GM19035 (cell line): ENCODE data around the gene ZNF689.
"Not testable (repeated sequence)": the region's sequence is repeated elsewhere in the genome, so short reads cannot be mapped to it uniquely, and the experiment has no call there.

ENCODE experiments used
- ATAC-seq: cut with Tn5 transposase; IDR thresholded peaks from one replicate; pipeline ENCODE4 v1.9.1; 2021; ENCODE audit not compliant: unreplicated experiment

Gene ZNF689

GRCh38 chr16:30637139-30637538 lies 26.9 kb upstream of the ZNF689 start:
- not testable (repeated sequence) for ATAC-seq

GRCh38 chr16:30636599-30636998 lies 26.4 kb upstream of the ZNF689 start:
- ATAC-seq = no peak

GRCh38 chr16:30633526-30633925 lies 23.3 kb upstream of the ZNF689 start:
- no peak for ATAC-seq

- ATAC-seq = not testable (repeated sequence)
Observed at GRCh38 chr16:30632454-30632853, 22.3 kb upstream of the ZNF689 start.

GRCh38 chr16:30628628-30629540 lies 18.7 kb upstream of the ZNF689 start:
- no peak for ATAC-seq

GRCh38 chr16:30626236-30626635 lies 16.0 kb upstream of the ZNF689 start:
- no peak for ATAC-seq

GRCh38 chr16:30623536-30624283 lies 13.5 kb upstream of the ZNF689 start:
- ATAC-seq = no peak

- no peak for ATAC-seq
Observed at GRCh38 chr16:30622455-30623032, 12.4 kb upstream of the ZNF689 start.

- no peak for ATAC-seq
Observed at GRCh38 chr16:30621765-30622164, 11.6 kb upstream of the ZNF689 start.

- ATAC-seq = no peak
Observed at GRCh38 chr16:30620169-30620568, 10.0 kb upstream of the ZNF689 start.

GRCh38 chr16:30619638-30620037 lies 9.4 kb upstream of the ZNF689 start:
- no peak for ATAC-seq

- no peak for ATAC-seq
Observed at GRCh38 chr16:30619202-30619601, 9.0 kb upstream of the ZNF689 start.

GRCh38 chr16:30615358-30616091 lies 5.3 kb upstream of the ZNF689 start:
- no peak for ATAC-seq

- ATAC-seq = peak; percentile 26
Observed at GRCh38 chr16:30609002-30609925, 925 bp downstream of the ZNF689 start.

GRCh38 chr16:30606004-30606403 lies 4.2 kb downstream of the ZNF689 start:
- ATAC-seq = no peak

- ATAC-seq = no peak
Observed at GRCh38 chr16:30605158-30605557, 5.0 kb downstream of the ZNF689 start.

GRCh38 chr16:30604316-30604947 lies 5.8 kb downstream of the ZNF689 start:
- ATAC-seq = no peak

- ATAC-seq = no peak
Observed at GRCh38 chr16:30603945-30604315, 6.3 kb downstream of the ZNF689 start.

GRCh38 chr16:30602616-30603277 lies 7.4 kb downstream of the ZNF689 start:
- no peak for ATAC-seq
